CD4-positive, alpha-beta memory T cell (primary cell): ENCODE measurements around the gene GALK2. TPM values are rescaled to one million over a fixed set of nuclear protein-coding genes. Genes with fewer than 3 reads are reported as not detected.
"Not testable (repeated sequence)": the region's sequence is repeated elsewhere in the genome, so short reads cannot be mapped to it uniquely, and the experiment has no call there.

Source experiments
- CTCF ChIA-PET: fragments of 350-600 bp; sonication (Branson Sonifier 250); formaldehyde crosslinking; loops from one replicate; lab custom pipeline; 2021; ENCODE audit warnings: inconsistent platforms; ENCODE audit not compliant: partially characterized antibody; lab: Charles Lee
- POLR2A ChIA-PET: fragments of 350-600 bp; sonication (Branson Sonifier 250); formaldehyde crosslinking; loops from one replicate; lab custom pipeline; 2021; ENCODE audit not compliant: partially characterized antibody; lab: Charles Lee
- DNase-seq, 5 donors: peaks; one replicate each; pipeline versions ENCODE4 v3.0.0 to v3.0.0-alpha.2; 2020 to 2022; ENCODE audit warnings: mixed read lengths in 1 of 5
- H3K27ac ChIP-seq: one replicate; pipeline ENCODE4 v1.7.0; 2013; ENCODE audit warnings: low read depth, low read length
- H3K27me3 ChIP-seq: 2 replicates; pipeline ENCODE4 v1.7.0; 2013; ENCODE audit warnings: mild to moderate bottlenecking, low read length, moderate library complexity; ENCODE audit not compliant: insufficient read depth
- H3K36me3 ChIP-seq: 2 replicates; pipeline ENCODE4 v1.7.0; 2013; ENCODE audit warnings: mild to moderate bottlenecking, low read length, moderate library complexity; ENCODE audit not compliant: insufficient read depth
- H3K4me1 ChIP-seq: 2 replicates; pipeline ENCODE4 v1.7.0; 2013; ENCODE audit warnings: mild to moderate bottlenecking, low read length, moderate library complexity; ENCODE audit not compliant: insufficient read depth
- H3K4me3 ChIP-seq, 2 donors: one replicate each; pipeline ENCODE4 v1.7.0; 2013; ENCODE audit warnings: low read length in 2 of 2, mild to moderate bottlenecking in 1 of 2
- H3K9me3 ChIP-seq, 2 donors: one replicate each; pipeline ENCODE4 v1.7.0; 2013; ENCODE audit warnings: low read length in 2 of 2, control low read depth in 1 of 2; ENCODE audit not compliant: control insufficient read depth in 1 of 2
- H3K27ac Mint-ChIP-seq, 7 donors: one replicate each; pipeline ENCODE4 v1.8.0; 2020 to 2021; ENCODE audit warnings: mixed read lengths in 7 of 7, mild to moderate bottlenecking in 6 of 7, inconsistent platforms in 3 of 7, moderate library complexity in 3 of 7
- H3K27me3 Mint-ChIP-seq, 2 donors: one replicate each; pipeline ENCODE4 v1.8.0; 2020 to 2021; ENCODE audit warnings: mixed read lengths in 2 of 2
- H3K36me3 Mint-ChIP-seq, 2 donors: one replicate each; pipeline ENCODE4 v1.8.0; 2020 to 2021; ENCODE audit warnings: mixed read lengths in 2 of 2, inconsistent platforms in 1 of 2, mild to moderate bottlenecking in 1 of 2
- H3K4me1 Mint-ChIP-seq, 4 donors: one replicate each; pipeline ENCODE4 v1.8.0; 2020 to 2021; ENCODE audit warnings: mixed read lengths in 4 of 4, mild to moderate bottlenecking in 1 of 4
- H3K4me3 Mint-ChIP-seq, 8 donors: one replicate each; pipeline ENCODE4 v1.8.0; 2020 to 2021; ENCODE audit warnings: mixed read lengths in 8 of 8, mild to moderate bottlenecking in 7 of 8, moderate library complexity in 6 of 8, inconsistent platforms in 3 of 8
- H3K9me3 Mint-ChIP-seq, 8 donors: one replicate each; pipeline ENCODE4 v1.8.0; 2020 to 2021; ENCODE audit warnings: mixed read lengths in 8 of 8, mild to moderate bottlenecking in 5 of 8, inconsistent platforms in 3 of 8, moderate library complexity in 1 of 8
- intact Hi-C: fragments of 100-400 bp; cut with micrococcal nuclease; formaldehyde crosslinking; loops from one replicate; pipeline ENCODE4 v1.15.1; 2023
- polyA plus RNA-seq, 2 donors: library from polyadenylated mRNA; unstranded; fragments of 300-500 nt; fragmentation: Illumina TruSeq; gene quantifications; one replicate each; pipeline ENCODE4 v1.2.3, GENCODE V29; 2021
- total RNA-seq, 2 experiments: library from RNA; stranded (reverse); gene quantifications; one replicate each; pipeline ENCODE4 v1.2.3, GENCODE V29; 2021

GALK2 gene
- total and polyA plus RNA-seq, 4 experiments from 2014 or later, result 25.4 to 31.5 (median 30.8) TPM

DNA sequence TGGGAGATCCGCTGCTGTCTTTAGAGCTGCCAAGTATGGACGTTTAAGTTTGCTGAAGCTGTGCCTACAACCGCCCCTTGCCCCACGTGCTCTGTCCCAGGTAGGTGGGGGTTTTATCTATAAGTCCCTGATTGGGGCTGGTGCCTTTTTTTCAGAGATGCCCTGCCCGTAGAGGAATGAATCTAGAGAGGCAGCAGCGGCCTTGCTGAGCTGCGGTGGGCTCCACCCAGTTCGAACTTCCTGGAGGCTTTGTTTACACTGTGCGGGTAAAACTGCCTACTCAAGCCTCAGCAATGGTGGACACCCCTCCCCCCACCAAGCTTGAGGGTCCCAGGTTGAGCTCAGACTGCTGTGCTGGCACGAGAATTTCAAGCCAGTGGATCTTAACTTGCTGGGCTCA is 169.6 kb downstream of the GALK2 start:
- H3K9me3 ChIP-seq, result no peaks in the 10 kb centered on the region
- CTCF ChIA-PET, result no interaction called here
- intact Hi-C loops, result no loop called here
- H3K4me1 ChIP-seq, result no peaks in the 10 kb centered on the region
- H3K4me3 ChIP-seq, result no peak overlapping the region
- H3K36me3 ChIP-seq, result no peaks in the 10 kb centered on the region
- DNase-seq, result no peak
- Mint-ChIP-seq H3K36me3 (peaks cover 31 to 74% of the 10 kb centered on the region in 2 donors), H3K27me3 (no peaks in the 10 kb centered on the region), H3K4me3 (no peak overlapping the region), H3K27ac (no peak overlapping the region), H3K9me3 (peaks cover 0 to 16% (median 10%) of the 10 kb centered on the region in 8 donors), H3K4me1 (peaks cover 0 to 3% (median 0%) of the 10 kb centered on the region in 4 donors)
- POLR2A ChIA-PET, result no interaction called here
- no peak overlapping the region for H3K27ac ChIP-seq
- H3K27me3 ChIP-seq, result no peaks in the 10 kb centered on the region

DNA sequence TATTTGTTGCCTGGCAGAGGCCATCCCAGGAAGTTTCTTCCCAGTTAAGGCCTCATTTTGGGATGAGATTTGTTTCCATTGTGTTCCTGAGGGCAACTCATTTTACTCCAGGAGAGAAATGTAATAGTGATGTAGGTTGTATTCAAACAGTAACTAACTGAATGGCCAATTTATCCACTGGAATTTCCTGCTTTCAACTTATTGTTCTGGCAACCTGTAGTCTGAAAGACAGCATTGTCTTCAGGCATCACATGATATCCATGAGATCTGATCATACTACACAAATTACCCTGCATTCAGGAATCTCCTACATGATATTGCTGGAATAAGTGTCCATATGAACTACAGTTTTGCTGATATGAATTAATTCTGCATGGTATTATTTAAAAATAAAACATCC is 173.5 kb downstream of the GALK2 start:
- CTCF ChIA-PET, result no interaction called here
- no peaks in the 10 kb centered on the region for H3K4me1 ChIP-seq
- peaks cover 0 to 16% (median 11%) of the 10 kb centered on the region in 8 donors for H3K9me3 Mint-ChIP-seq
- H3K4me3 ChIP-seq, result no peak overlapping the region
- no peaks in the 10 kb centered on the region for H3K36me3 ChIP-seq
- POLR2A ChIA-PET, result no interaction called here
- no peaks in the 10 kb centered on the region for H3K27me3 ChIP-seq
- H3K27me3 Mint-ChIP-seq, result no peaks in the 10 kb centered on the region
- intact Hi-C loops, result no loop called here
- no peak overlapping the region for H3K27ac ChIP-seq
- H3K4me3 Mint-ChIP-seq, result no peak overlapping the region
- no peak overlapping the region for H3K27ac Mint-ChIP-seq
- no peak for DNase-seq
- peaks cover 32 to 64% of the 10 kb centered on the region in 2 donors for H3K36me3 Mint-ChIP-seq
- peaks cover 0 to 3% (median 0%) of the 10 kb centered on the region in 4 donors for H3K4me1 Mint-ChIP-seq
- no peaks in the 10 kb centered on the region for H3K9me3 ChIP-seq

DNA sequence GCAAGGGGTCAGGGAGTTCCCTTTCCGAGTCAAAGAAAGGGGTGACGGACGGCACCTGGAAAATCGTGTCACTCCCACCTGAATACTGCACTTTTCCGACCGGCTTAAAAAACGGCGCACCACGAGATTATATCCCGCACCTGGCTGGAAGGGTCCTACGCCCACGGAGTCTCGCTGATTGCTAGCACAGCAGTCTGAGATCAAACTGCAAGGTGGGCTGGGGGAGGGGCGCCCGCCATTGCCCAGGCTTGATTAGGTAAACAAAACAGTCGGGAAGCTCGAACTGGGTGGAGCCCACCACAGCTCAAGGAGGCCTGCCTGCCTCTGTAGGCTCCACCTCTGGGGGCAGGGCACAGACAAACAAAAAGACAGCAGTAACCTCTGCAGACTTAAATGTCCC is 184.4 kb downstream of the GALK2 start:
- POLR2A ChIA-PET, result not testable (repeated sequence)

DNA sequence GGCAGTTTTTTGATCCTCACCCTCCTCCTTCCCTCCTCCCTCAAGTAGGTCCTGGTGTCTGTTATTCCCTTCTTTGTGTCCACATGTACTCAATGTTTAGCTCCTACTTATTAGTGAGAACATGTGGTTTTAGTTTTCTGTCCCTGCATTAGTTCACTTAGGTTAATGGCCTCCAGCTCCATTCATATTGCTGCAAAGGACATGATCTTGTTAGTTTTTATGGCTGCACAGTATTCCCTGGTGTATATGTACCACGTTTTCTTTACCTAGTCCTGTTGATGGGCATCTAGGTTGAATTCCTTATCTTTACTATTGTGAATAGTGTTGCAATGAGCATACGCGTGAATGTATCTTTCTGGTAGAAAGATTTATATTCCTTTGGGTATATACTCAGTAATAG is 191.3 kb downstream of the GALK2 start:
- POLR2A ChIA-PET, result no interaction called here
- Histone ChIP-seq H3K9me3 (no peaks in the 10 kb centered on the region), H3K4me1 (no peaks in the 10 kb centered on the region), H3K36me3 (no peaks in the 10 kb centered on the region), H3K4me3 (no peak overlapping the region), H3K27me3 (no peaks in the 10 kb centered on the region), H3K27ac (no peak overlapping the region)
- intact Hi-C loops, result no loop called here
- H3K4me1 Mint-ChIP-seq, result no peaks in the 10 kb centered on the region
- no peak overlapping the region for H3K4me3 Mint-ChIP-seq
- CTCF ChIA-PET, result no interaction called here
- peaks cover 11 to 13% of the 10 kb centered on the region in 2 donors for H3K36me3 Mint-ChIP-seq
- H3K27me3 Mint-ChIP-seq, result no peaks in the 10 kb centered on the region
- no peak overlapping the region for H3K27ac Mint-ChIP-seq
- H3K9me3 Mint-ChIP-seq, result peaks cover 4 to 43% (median 19%) of the 10 kb centered on the region in 8 donors
- DNase-seq, result no peak

More for the DNA sequence above, 184.4 kb downstream of the GALK2 start:
- H3K27ac Mint-ChIP-seq, H3K27me3 ChIP-seq, H3K27me3 Mint-ChIP-seq, H3K36me3 ChIP-seq, CTCF ChIA-PET, H3K4me3 Mint-ChIP-seq, H3K4me1 Mint-ChIP-seq, intact Hi-C loops, H3K27ac ChIP-seq, H3K4me3 ChIP-seq, H3K4me1 ChIP-seq, DNase-seq: not testable (repeated sequence)
- peaks cover 0 to 10% of the 10 kb centered on the region in 2 donors for H3K9me3 ChIP-seq
- peaks cover 3 to 25% (median 12%) of the 10 kb centered on the region in 8 donors for H3K9me3 Mint-ChIP-seq
- H3K36me3 Mint-ChIP-seq, result peaks cover 13 to 17% of the 10 kb centered on the region in 2 donors

DNA sequence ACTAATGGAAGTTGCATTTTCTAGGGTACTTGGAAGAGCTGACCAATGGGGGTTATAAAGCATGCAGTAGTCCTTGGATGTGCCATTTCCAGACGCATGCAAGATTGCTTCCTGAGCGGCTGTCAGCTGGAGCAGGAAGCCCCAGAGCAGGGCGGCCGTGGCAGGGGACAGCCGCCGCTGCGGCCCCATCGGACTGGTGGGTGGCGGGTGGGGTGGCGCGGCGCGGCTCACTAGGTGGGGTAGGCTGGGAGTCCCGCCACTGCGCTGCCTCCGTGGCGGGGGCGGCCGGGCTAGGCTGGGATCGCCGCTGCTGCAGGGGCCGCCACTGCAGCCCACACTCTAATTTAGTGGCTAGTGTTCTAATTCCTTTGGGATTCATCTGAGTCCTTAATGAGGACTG is 196.4 kb downstream of the GALK2 start:
- no peaks in the 10 kb centered on the region for H3K27me3 Mint-ChIP-seq
- H3K36me3 Mint-ChIP-seq, result peaks cover 10 to 14% of the 10 kb centered on the region in 2 donors
- no peaks in the 10 kb centered on the region for H3K36me3 ChIP-seq
- no peak overlapping the region for H3K27ac ChIP-seq
- no peak overlapping the region for H3K27ac Mint-ChIP-seq
- POLR2A ChIA-PET, result no interaction called here
- H3K4me1 ChIP-seq, result no peaks in the 10 kb centered on the region
- H3K4me3 Mint-ChIP-seq, result no peak overlapping the region
- intact Hi-C loops, result no loop called here
- peaks cover 2 to 36% (median 17%) of the 10 kb centered on the region in 8 donors for H3K9me3 Mint-ChIP-seq
- no peak for DNase-seq
- H3K27me3 ChIP-seq, result no peaks in the 10 kb centered on the region
- no peak overlapping the region for H3K4me3 ChIP-seq
- no peaks in the 10 kb centered on the region for H3K9me3 ChIP-seq
- CTCF ChIA-PET, result no interaction called here
- no peaks in the 10 kb centered on the region for H3K4me1 Mint-ChIP-seq

DNA sequence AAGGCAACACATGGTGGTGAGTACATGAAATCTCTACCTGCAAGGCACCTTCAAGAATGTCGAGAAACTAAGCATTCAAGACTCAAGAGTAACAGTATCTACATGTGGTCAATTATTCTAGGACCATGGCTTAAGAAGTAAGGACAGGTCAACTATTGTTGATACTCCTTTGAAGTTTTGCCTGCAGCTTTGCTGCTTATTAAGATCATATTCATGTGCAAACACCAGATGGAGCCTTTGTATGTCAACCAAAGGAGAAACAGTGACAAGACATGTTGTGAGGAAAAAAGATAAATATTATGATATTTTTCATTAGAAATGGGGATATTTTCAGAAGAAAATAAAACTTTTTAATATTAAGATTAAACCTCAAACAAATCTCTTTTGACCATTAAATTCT is 200.7 kb downstream of the GALK2 start:
- no peaks in the 10 kb centered on the region for H3K27me3 Mint-ChIP-seq
- no peak for DNase-seq
- no peak overlapping the region for H3K27ac Mint-ChIP-seq
- H3K27ac ChIP-seq, result no peak overlapping the region
- H3K27me3 ChIP-seq, result no peaks in the 10 kb centered on the region
- intact Hi-C loops, result no loop called here
- peaks cover 0 to 17% (median 7%) of the 10 kb centered on the region in 8 donors for H3K9me3 Mint-ChIP-seq
- H3K4me3 Mint-ChIP-seq, result no peak overlapping the region
- no peak overlapping the region for H3K4me3 ChIP-seq
- no peaks in the 10 kb centered on the region for H3K9me3 ChIP-seq
- H3K36me3 Mint-ChIP-seq, result peaks cover 3 to 7% of the 10 kb centered on the region in 2 donors
- POLR2A ChIA-PET, result no interaction called here
- CTCF ChIA-PET, result no interaction called here
- no peaks in the 10 kb centered on the region for H3K36me3 ChIP-seq
- H3K4me1 Mint-ChIP-seq, result no peaks in the 10 kb centered on the region
- H3K4me1 ChIP-seq, result no peaks in the 10 kb centered on the region

DNA sequence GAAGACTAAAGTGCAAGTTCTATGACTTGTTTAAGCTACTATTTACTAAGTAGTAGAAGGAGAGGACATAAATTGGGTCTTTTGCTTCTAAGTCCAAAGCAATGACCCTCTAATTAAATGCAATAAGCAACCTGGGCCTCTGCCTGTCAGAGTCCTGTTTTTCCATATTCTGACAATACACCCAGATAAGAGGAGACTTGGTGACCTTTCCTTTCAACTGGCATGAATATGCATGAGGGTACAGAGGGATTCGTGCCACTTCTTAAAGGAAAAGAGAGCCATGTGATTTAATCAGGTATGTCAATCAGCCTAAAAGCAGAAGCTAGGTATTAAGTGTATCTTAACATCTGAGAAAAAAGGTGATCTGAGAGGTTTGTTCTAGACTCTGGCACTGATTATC is 202.3 kb downstream of the GALK2 start:
- DNase-seq, result no peak
- intact Hi-C loops, result no loop called here
- no peaks in the 10 kb centered on the region for H3K36me3 Mint-ChIP-seq
- no peak overlapping the region for H3K27ac ChIP-seq
- H3K27ac Mint-ChIP-seq, result no peak overlapping the region
- no peak overlapping the region for H3K4me3 Mint-ChIP-seq
- H3K4me3 ChIP-seq, result no peak overlapping the region
- POLR2A ChIA-PET, result no interaction called here
- no peaks in the 10 kb centered on the region for H3K36me3 ChIP-seq
- no peaks in the 10 kb centered on the region for H3K4me1 Mint-ChIP-seq
- no peaks in the 10 kb centered on the region for H3K27me3 Mint-ChIP-seq
- CTCF ChIA-PET, result no interaction called here
- no peaks in the 10 kb centered on the region for H3K9me3 ChIP-seq
- no peaks in the 10 kb centered on the region for H3K4me1 ChIP-seq
- H3K27me3 ChIP-seq, result no peaks in the 10 kb centered on the region
- H3K9me3 Mint-ChIP-seq, result peaks cover 0 to 14% (median 3%) of the 10 kb centered on the region in 8 donors

DNA sequence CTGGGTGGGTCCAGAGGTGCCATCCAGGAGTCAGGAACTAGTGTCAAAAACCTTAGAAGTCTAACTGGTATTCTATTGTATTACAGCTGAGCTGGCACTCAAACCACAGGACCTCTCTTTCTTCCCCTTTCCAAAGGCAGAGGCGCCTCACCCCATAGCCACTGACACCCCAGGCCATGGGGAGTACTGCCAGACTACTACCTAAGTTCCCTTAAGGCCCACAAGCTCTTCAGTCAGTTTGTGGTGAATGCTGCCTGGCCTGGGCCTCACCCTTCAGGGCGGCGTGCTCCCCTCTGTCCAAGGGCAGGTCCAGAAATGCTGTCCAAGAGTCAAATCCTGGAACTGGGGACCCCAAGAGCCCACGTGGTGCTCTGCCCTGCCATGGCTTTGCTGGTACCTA is 209.9 kb downstream of the GALK2 start:
- H3K9me3 ChIP-seq, result no peaks in the 10 kb centered on the region
- no peaks in the 10 kb centered on the region for H3K4me1 ChIP-seq
- no peak overlapping the region for H3K4me3 Mint-ChIP-seq
- CTCF ChIA-PET, result no interaction called here
- H3K9me3 Mint-ChIP-seq, result peaks cover 0 to 3% (median 0%) of the 10 kb centered on the region in 8 donors
- no peaks in the 10 kb centered on the region for H3K27me3 ChIP-seq
- H3K27ac ChIP-seq, result no peak overlapping the region
- H3K27ac Mint-ChIP-seq, result no peak overlapping the region
- no peaks in the 10 kb centered on the region for H3K36me3 Mint-ChIP-seq
- no peak for DNase-seq
- H3K36me3 ChIP-seq, result no peaks in the 10 kb centered on the region
- peaks cover 2 to 4% of the 10 kb centered on the region in 2 donors for H3K27me3 Mint-ChIP-seq
- POLR2A ChIA-PET, result no interaction called here
- intact Hi-C loops, result no loop called here
- H3K4me3 ChIP-seq, result no peak overlapping the region
- H3K4me1 Mint-ChIP-seq, result no peaks in the 10 kb centered on the region
